ENCODE data around the gene TRIM7.

Gene TRIM7

DNA sequence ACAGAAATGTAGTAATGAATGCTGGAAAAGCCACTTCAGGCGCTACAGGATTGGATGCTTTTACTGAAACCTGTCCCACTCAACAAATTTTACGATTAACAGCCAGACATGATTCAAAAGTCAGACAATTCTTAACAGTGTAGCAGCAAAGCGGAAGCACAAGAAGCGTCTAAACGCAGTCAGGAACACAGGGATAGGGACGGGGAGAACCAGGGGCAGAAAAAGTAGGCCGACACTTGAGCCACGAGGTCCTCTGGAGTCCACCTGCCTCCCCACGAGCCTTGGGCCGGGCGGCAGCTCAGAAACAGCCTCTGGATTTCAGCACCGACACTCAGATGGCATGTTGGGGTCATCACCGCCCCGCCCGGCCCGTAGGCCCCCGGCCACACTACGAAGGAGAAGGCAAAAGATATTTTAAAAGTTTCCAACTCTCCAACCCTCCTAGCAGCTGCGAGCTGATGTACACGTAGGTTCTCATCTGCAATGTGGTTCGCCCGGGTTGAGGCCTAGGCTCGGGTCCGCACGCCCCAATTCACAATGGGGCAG lies 38.1 kb upstream of the TRIM7 start:
- peak overlapping the region; percentile 98 for H3K4me3 ChIP-seq (ENCODE audit: control insufficient read depth, low read depth, low read length)
- DNase-seq (ENCODE audit: low read depth): no peak

GRCh38 chr5:181242031-181242451 lies 37.0 kb upstream of the TRIM7 start:
- peak; percentile 46 for DNase-seq (ENCODE audit: low read depth)
- TF ChIP-seq, protein P1, sequence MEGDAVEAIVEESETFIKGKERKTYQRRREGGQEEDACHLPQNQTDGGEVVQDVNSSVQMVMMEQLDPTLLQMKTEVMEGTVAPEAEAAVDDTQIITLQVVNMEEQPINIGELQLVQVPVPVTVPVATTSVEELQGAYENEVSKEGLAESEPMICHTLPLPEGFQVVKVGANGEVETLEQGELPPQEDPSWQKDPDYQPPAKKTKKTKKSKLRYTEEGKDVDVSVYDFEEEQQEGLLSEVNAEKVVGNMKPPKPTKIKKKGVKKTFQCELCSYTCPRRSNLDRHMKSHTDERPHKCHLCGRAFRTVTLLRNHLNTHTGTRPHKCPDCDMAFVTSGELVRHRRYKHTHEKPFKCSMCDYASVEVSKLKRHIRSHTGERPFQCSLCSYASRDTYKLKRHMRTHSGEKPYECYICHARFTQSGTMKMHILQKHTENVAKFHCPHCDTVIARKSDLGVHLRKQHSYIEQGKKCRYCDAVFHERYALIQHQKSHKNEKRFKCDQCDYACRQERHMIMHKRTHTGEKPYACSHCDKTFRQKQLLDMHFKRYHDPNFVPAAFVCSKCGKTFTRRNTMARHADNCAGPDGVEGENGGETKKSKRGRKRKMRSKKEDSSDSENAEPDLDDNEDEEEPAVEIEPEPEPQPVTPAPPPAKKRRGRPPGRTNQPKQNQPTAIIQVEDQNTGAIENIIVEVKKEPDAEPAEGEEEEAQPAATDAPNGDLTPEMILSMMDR (conservative IDR thresholded peaks at IDR 0.05; ENCODE audit: control insufficient read depth, insufficient read depth, low read depth, low read length): no peak
- peak overlapping the region; percentile 98 for H3K4me3 ChIP-seq (ENCODE audit: control insufficient read depth, low read depth, low read length)

More for the DNA sequence above, 38.1 kb upstream of the TRIM7 start:
- TF ChIP-seq, protein P1 (conservative IDR thresholded peaks at IDR 0.05; ENCODE audit: control insufficient read depth, insufficient read depth, low read depth, low read length): no peak

DNA sequence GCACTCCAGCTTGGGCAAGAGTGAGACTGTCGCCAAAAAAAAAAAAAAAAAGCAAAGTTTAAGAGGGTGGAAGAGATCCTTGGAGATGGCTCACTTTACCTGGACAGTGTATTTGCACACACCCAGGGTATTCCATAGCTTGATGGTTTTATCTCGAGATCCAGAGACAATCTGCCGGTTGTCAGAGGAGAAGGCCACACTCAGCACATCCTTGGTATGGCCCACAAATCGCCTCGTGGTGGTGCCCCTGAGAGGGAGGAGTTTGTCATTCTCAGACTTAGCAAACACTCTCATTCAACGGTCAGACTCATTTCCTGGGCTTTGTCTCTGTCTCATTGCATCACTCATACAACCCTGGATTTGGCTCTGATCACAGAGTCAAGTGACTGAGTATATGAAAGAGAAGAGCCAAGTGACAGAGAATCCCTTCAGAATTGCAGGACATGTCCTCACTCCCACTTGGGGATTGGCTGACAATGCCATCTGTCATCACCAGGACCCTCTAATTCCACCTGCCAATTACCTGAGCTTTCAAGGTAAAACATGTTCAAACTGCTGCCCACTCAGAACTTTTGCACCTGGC lies 36.5 kb upstream of the TRIM7 start:
- DNase-seq (ENCODE audit: low read depth): peak; percentile 93
- peak overlapping the region; percentile 98 for H3K4me3 ChIP-seq (ENCODE audit: control insufficient read depth, low read depth, low read length)
- TF ChIP-seq, protein P1 (conservative IDR thresholded peaks at IDR 0.05; ENCODE audit: control insufficient read depth, insufficient read depth, low read depth, low read length): peak; percentile 7

- H3K4me3 ChIP-seq (ENCODE audit: control insufficient read depth, low read depth, low read length): no peak overlapping the region
- DNase-seq (ENCODE audit: low read depth): no peak
- TF ChIP-seq, protein P1 (conservative IDR thresholded peaks at IDR 0.05; ENCODE audit: control insufficient read depth, insufficient read depth, low read depth, low read length): no peak
These were observed 34.2 kb upstream of the TRIM7 start for GRCh38 chr5:181239062-181239663.

DNA sequence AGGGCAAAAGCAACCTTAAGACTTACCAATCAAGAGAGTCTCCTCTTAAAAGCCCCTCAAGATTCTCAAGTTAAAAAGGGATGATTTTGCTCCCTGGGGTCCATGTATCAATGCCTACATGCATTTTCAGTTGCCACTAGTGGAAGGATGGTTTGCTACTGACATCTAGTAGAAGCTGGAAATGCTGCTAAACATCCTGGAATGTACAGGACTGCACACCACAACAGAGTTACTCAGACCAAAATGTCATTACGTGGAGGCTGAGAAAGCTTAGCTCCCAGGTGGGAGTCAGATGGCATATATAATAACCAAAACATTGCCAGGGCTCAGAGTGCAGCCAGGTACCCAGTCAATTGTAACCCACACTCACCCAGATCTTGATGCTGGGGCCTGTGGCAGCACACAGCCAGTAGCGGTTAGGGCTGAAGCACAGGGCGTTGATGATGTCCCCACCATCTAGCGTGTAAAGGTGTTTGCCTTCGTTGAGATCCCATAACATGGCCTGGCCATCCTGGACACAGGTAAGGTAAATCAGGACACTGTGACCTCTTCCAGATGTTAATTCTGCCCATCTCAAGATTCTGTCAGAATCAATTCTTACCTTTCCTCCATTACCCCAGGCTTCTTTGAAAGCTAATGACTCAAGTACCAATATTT lies 32.9 kb upstream of the TRIM7 start:
- H3K4me3 ChIP-seq (ENCODE audit: control insufficient read depth, low read depth, low read length): no peak overlapping the region

DNA sequence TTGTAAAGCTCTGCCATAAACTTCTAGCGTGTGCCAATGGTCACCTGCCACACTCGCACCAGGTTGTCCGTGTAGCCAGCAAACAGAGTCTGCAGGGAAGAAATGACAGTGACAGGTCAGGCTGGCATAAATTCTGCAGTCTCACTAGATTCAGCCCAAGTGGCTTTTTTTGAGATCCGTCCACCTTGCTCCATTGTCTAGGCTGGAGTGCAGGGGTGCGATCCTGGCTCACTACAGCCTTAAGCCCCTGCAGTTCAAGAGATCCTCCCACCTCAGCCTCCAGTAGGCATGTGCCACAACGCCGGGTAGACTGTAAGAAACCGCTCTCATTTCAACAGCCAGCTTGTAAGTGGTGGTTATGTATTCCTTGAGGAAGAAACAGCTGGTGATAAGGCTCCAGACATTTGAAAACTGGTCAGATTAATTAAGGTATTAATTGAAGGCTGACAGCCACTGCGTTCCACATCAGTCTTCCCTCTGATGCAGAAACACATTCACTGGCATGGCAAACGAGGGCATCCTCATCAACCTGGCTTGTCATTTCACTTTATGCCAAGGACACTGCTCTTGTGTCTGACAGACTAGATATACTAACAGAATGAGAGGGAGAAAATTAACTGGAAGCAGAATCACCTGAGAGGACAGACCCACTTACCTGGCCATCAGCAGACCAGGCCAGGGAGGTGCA lies 32.1 kb upstream of the TRIM7 start:
- TF ChIP-seq, protein P1 (conservative IDR thresholded peaks at IDR 0.05; ENCODE audit: control insufficient read depth, insufficient read depth, low read depth, low read length): no peak
- H3K4me3 ChIP-seq (ENCODE audit: control insufficient read depth, low read depth, low read length): no peak overlapping the region
- DNase-seq (ENCODE audit: low read depth): no peak

More for the DNA sequence above, 32.9 kb upstream of the TRIM7 start:
- TF ChIP-seq, protein P1 (conservative IDR thresholded peaks at IDR 0.05; ENCODE audit: control insufficient read depth, insufficient read depth, low read depth, low read length): no peak
- DNase-seq (ENCODE audit: low read depth): no peak

Data from fibroblast of mammary gland (primary cell).